NCI-H1694 treated with DMSO at 0.1 percent for 48 hours (cell line): ENCODE results near the gene SCYGR8.
A peak's percentile ranks its signal among the peaks of the same experiment; 100 is the strongest.

ENCODE experiments used
- DNase-seq: peaks from one replicate; lab custom pipeline; 2025; lab: John Stamatoyannopoulos, UW

SCYGR8 gene

DNA sequence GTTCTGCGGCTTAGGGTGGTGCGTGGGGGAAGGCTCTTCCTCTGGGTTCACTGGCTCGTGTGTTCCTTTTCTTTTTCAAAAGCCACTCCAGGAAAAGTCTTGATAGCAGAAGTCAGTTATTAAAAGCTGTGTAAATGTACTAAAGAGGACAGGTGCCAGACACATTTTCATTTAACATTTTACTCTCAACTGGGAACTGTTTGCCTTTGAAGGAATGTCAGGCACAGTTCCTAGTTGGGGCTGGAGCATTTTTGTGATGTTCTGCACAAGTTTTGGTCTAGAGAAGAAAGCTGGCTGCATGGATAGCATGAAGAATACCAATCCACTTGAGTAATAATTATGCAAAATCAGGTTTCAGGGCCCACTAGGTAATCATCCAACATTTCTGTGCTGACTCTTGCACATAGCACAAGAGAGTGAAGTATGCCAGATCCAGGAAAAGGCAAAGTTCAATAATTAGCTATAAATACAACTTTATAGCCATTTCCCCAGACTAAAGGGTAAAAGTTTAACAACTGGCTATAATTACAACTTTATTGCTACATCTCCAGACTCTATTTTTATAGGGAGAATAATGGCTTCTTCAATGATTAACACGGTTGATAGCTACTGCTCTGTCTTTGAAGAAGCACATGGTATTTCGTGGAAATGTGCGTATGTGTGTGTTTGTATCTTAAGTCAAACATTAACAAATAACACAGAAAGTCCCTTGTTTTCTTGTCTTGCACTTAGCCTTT lies 16.2 kb downstream of the SCYGR8 start:
- no peak for DNase-seq

DNA sequence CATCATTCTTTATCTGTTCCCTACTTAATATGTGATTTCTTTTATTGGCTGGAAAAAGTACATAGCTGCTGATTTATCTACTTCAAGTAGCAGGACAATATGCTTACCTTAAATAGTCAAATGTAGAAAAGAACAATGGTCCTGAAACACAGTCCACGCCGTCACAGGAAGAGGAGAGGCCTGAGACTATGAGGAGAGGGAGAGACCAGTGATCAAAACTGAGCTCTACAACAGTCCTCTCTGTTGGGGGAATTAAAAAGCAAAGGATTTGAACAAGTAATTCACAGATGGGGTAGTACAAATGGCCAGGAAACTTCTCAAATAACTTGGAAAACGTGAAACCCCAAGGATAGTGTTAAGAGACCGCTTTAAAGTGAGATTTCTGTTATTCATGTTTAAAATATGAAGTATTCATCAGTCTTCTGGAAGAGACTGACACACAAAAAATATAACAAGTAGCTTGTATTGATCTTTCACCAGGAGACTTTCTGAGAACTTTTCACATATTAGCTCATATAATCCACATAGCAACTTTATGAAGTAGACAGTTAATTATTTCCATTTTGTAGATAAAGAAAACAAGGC lies 20.2 kb downstream of the SCYGR8 start:
- DNase-seq, result no peak

DNA sequence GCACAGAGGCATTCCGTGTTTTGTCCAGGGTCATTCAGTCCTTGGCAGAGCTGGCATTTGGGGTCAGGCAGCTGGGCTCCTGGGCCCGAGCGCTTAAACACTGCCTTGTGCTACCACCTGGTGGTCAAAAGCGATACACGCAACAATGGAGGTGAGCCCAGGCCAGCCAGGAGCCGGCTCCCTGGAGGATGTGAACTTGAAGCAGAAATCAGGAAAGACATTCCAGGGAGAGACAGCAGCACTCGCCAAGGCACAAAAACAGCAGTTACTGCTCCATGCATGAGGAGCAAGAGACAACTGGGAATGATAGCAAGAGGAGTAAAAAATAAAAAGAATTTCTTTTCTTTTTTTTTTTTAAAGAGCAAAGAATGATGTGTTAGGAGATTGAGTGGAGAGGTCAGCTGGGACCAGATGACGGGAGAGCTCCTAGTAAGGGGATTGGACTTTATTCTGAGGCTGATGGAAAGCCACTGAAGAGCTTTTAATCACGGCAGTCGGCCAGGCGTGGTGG lies 20.7 kb downstream of the SCYGR8 start:
- DNase-seq, result peak; percentile 26

DNA sequence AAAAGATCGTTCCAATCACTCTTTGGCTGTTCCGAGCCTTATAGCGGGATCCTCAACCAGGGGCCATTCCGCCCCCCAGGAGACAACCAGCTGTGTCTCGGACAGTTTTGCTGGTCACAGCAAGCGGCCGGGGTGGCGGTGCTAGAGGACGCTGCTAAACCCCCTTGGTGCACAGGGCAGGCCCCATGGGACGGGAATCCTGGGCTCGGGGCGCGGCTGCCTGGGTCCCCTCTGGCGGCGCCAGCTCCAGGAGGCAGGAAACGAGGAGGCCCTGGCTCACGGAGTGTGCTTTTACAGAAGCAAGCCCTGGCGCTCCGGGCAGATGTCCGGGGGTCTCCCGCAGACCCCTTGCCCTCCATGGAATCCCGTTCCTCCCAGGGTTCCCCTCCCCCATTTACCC lies 22.1 kb downstream of the SCYGR8 start:
- no peak for DNase-seq

DNA sequence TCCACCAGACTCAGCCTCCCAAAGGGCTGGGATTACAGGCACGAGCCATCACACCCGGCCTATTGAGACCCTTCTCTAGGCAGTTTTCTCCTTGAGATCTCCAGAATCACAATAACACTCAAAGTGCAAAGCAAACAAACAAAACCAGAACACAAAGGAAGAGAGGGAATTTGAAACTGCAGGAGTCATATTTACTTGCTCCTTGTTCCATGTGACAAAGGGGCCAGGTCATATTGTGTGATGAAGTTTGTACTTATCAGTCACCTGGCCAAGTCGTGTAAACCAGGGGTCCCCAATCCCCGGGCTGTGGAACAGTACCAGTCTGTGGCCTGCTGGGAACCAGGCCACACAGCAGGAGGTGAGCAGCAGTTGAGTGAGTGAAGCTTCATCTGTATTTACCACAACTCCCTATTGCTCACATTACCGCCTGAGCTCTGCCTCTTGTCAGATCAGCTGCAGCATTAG lies 26.5 kb downstream of the SCYGR8 start:
- no peak for DNase-seq

DNA sequence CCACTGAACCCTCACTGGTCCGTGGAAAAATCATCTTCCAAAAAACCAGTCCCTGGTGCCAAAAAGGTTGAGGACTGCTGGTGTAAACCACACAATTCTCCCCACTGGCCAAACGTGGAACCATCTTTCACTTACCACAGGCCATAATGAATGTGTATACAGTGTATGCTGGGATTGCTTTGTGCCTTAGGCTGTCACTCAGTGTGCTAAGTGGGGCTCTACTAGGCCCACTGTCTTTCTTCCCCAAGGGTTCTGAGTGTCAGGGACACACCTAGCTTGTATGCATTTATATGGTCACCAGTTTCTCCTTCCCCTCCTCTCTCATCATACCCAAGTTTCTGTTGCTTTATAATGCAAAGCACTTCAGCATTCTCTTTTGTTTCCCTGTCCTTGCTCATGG lies 27.2 kb downstream of the SCYGR8 start:
- no peak for DNase-seq

DNA sequence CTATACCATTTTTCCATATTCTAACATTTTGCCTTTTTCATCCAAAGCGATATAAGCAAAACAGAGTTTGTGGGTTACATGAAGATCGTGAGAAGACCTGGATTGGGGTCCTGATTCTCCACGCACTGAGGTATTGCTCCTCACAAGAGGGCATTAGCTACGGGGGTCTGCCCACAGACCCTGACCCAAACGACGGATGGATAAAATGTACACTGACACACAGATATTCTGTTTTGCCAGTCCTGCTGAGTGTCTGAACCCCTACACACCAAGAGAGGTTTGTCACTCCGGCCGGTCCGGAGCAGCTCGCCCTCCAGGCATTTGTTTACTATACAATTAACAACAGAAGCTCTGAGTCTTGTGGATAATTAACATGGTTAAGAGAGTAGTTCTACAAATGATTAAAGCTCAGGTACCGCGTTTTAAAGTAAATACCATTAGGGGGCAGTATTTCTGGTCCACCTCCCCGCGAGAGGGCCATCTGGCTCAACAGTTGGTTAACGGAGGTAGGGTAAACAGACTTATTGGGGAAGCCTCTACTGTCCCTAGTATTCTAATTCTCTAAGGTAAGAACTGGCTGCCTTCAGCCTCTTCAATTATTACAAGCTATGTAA lies 28.4 kb downstream of the SCYGR8 start:
- DNase-seq, result peak; percentile 5

DNA sequence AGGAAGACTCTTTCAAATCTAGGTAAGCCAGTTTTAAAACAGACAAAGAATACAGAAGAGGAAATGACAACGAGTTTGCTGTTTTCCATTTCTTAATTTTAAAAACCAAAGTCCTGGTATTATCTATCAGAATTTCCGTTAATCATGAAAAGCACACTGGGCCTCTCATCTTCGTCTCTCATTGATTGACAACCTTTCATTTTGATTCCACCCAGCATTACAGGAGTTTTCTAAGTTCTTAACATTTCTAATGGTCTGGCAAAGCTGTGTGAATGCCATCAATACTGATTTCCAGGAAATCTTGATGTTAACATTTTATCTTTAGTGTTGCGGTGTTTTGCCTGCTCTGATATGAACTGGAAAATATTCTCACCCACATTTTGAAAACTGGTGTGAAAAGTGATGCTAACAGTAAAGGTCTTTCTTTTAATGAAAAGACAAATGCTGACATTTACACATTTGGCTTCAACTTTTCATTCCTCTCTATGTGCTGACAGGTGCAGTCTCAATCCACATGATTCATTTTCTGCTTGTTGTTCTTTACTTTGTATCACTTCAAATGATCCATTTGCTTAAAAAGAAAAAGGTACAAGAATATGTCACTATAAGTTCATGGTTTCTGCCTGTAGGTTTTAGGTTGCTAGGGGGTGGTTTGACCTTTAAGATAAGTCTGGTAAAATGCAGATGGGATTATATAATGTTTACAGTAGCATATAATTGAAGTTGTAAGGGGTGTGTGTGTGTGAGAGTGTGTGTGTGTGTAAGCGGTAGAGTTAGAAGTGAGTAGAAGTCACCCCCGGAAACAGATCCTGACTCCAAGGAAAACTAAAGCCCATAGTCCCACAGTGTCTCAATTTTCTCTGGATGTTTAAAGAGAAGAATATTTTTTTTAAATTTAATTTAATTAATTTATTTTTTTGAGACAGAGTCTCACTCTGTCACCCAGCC lies 29.5 kb downstream of the SCYGR8 start:
- no peak for DNase-seq

DNA sequence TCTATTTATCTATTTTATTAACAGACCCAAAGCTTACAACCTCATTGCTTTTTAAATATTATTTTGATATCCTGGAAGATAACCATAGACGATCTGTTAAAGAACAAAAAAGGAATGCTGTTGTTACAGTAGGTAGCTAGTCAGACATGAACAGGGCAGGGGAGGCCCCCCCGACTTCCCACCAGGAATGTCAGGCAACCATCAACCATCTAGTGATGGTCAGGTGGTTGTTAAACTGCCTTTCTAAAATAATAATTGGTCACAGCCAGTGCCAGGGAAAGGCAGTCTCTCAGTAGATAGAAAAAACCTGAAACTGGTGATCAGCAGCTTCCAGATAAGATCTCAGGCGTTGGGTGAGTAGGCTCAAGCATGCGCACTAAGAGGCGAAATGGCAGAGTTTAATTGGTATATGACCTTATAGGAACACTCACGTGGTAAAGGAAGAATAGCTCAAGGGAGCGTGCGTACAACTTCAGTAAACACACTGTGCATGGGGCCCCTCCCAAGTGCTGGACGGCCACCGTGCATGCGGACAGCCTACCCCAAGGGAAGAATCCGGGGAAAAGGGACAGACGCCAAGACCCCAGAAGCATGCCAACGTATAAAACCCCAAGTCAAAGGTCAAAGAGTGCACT lies 35.4 kb downstream of the SCYGR8 start:
- DNase-seq, result no peak

DNA sequence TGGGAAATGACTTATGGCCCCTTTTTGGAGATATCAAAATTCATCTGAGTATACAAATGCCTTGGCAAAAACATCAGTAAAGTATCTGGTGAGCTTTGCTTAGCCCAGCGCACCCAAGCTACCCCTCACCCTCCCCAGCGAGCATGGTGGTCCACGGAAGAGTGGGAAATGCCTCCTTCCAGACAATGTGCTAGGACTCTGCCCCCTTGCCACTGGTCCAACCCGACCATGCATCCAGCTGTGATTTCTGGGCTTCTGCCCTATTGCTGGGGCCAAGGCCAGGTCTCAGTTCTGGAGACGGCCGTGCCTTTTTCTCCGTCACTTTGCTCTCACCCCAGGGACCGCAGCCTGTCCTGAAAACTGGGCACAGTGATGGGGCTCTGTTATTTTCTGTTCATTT lies 36.1 kb downstream of the SCYGR8 start:
- no peak for DNase-seq

DNA sequence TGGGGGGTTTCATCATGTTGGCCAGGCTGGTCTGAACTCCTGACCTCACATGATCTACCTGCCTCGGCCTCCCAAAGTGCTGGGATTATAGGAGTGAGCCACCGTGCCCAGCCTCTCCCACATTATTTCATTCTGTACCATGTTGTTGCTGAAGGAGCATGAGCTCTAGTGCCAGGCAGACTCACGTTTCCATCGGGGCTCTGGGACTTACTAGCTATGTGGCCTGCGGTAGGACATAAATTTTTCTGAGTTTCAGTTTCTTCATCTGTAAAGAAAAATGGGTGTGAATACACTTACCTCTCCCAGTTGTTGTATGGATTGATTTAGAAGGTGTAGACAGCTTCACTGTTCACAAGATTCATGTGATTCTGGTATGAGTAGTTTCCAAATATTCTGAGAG lies 37.1 kb downstream of the SCYGR8 start:
- DNase-seq, result no peak

DNA sequence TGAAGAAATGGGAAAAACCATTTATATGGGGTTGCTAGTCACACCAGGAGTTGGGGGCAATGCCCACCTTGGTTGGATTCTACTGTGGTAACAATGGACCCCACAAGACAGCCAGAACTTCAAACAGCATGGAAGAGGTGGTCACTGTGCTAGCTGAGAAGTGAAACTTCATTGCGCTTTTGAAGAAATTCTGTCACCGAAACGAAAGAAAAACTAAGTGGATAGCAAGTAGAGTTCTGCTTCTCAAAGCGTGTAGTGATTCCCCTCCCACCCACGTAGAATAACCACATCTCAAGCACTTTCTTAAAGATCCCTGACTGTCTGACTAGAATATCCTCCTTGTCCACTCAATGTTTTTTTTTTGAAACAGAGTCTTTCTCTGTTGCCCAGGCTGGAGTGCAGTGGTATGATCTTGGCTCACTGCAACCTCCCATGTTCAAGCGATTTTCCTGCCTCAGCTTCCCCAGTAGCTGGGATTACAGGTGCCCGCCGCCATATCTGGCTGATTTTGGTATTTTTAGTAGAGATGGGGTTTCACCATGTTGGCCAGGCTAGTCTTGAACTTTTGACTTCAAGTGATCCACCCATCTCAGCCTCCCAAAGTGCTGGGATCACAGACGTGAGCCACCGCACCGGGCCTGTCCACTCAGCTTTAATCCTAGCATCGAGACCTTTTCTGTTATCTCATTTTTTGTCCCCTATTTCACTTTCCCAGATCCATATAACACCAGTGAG lies 37.9 kb downstream of the SCYGR8 start:
- no peak for DNase-seq

DNA sequence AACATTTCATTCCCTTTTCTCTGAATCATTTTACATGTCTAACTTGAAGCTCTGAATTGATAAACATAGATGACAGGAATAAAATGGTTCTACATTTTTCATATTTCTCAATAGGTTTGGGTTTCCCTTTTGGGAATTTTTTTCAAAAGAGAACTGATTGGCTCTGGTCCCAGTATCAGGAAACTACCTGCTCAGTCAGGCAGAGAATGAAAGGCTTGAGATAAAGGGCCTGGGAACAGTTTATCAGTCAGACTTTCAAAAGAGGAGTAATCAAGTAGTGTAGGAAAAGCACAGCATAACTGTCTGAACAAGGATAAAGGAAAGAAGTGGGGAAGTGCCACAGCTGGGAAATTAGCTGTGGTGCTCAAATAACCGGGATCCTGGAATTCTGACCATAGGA lies 39.6 kb downstream of the SCYGR8 start:
- no peak for DNase-seq

DNA sequence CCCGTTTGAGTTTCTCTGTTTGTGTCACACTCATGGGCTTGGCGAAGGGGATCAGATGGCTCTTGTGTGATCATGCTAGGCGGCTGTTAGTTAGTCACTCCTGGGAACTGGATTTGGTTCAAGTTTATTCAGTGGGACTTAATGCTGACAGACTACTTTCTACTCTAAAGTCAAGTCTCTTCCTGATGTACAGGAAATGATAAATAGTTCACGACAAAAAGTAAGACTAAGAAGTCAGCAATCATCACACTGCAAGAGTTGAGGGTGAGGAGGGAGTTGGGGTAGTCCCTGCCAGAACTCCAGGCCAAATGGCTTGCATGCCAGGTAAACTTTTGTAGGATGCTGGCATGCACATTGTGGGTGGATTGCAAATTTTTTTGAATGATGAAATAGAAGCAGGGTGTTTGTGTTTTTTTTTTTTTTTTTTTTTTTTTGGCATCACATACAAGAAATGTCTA lies 42.9 kb downstream of the SCYGR8 start:
- no peak for DNase-seq

DNA sequence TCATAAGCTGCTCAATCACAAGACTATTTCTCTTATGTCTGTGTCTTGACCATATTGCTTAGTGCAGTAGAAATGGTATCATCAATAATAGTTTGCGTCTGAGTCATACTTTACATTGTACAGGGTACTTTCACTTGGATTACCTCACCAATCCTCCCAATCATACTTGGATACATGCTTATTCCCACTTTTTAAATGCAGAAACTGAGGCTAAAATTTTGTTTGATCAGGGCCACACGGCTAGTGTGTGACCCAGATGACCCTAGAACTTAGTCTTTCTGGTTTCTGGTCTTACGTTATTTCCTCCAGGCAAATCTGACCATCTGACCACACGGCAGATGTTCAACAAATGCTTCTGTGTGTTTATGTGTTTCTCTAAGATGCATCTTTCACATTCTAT lies 44.1 kb downstream of the SCYGR8 start:
- DNase-seq, result no peak

DNA sequence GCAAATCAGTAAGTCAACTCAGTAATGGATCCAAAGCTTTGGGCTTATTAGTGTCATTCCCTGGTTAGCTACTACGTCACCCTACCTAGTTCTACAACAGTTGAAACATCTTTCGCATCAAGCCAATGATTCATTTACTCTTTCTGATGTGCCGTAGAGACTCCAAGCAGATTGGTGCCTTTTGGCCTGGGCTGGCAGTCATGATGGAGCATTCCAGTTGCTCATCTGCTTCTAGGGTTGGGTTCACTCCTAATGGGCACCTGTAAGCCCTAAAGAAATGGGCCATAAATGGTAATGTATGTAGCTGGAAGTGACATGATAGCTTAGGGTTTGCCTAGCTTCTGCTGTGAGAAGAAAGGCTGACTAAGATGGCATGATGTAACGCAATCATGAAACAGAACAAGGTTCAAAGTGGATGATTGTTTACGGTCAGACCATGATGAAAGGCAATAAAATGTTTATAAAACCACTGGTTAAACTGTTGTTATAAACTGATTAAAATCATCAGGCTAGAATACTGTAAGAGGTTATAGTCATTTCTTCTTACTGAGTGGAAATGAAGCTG lies 47.5 kb downstream of the SCYGR8 start:
- no peak for DNase-seq
